OCI-M1 (cell line): Measurements from ENCODE around the gene HHLA2.
"Not testable (repeated sequence)": the region's sequence is repeated elsewhere in the genome, so short reads cannot be mapped to it uniquely, and the experiment has no call there.

ENCODE experiments used
- DNase-seq: peaks from one replicate; lab custom pipeline; 2025; lab: John Stamatoyannopoulos, UW

HHLA2 gene

GRCh38 chr3:108342837-108343486 lies 46.6 kb downstream of the HHLA2 start:
- no peak for DNase-seq

- no peak for DNase-seq
Measured at GRCh38 chr3:108343491-108343890, 47.1 kb downstream of the HHLA2 start.

- peak; percentile 26 for DNase-seq
Measured at GRCh38 chr3:108345492-108346205, 49.3 kb downstream of the HHLA2 start.

GRCh38 chr3:108346301-108347227 lies 50.2 kb downstream of the HHLA2 start:
- DNase-seq: no peak

- no peak for DNase-seq
Measured at GRCh38 chr3:108352176-108352575, 55.8 kb downstream of the HHLA2 start.

GRCh38 chr3:108354562-108354961 lies 58.2 kb downstream of the HHLA2 start:
- no peak for DNase-seq

GRCh38 chr3:108357042-108357441 lies 60.7 kb downstream of the HHLA2 start:
- no peak for DNase-seq

GRCh38 chr3:108359011-108359410 lies 62.7 kb downstream of the HHLA2 start:
- no peak for DNase-seq

- no peak for DNase-seq
Measured at GRCh38 chr3:108376026-108376425, 79.7 kb downstream of the HHLA2 start.

- no peak for DNase-seq
Measured at GRCh38 chr3:108377384-108377783, 81.0 kb downstream of the HHLA2 start.

- DNase-seq: no peak
Measured at GRCh38 chr3:108378153-108378951, 82.0 kb downstream of the HHLA2 start.

- DNase-seq: not testable (repeated sequence)
Measured at GRCh38 chr3:108378952-108379342, 82.6 kb downstream of the HHLA2 start.

GRCh38 chr3:108380128-108380795 lies 83.9 kb downstream of the HHLA2 start:
- DNase-seq: no peak

- no peak for DNase-seq
Measured at GRCh38 chr3:108381529-108382140, 85.3 kb downstream of the HHLA2 start.

- DNase-seq: no peak
Measured at GRCh38 chr3:108383306-108383705, 87.0 kb downstream of the HHLA2 start.

- DNase-seq: peak; percentile 13
Measured at GRCh38 chr3:108387063-108387462, 90.7 kb downstream of the HHLA2 start.

- no peak for DNase-seq
Measured at GRCh38 chr3:108388136-108389132, 92.1 kb downstream of the HHLA2 start.

- no peak for DNase-seq
Measured at GRCh38 chr3:108389372-108389771, 93.0 kb downstream of the HHLA2 start.

- peak; percentile 15 for DNase-seq
Measured at GRCh38 chr3:108391917-108392593, 95.7 kb downstream of the HHLA2 start.
